HCT116 (cell line): ENCODE data around the gene RARB. TPM values are rescaled to one million over a fixed set of nuclear protein-coding genes. Genes with fewer than 3 reads are reported as not detected.

ENCODE experiments used
- ATAC-seq: fragments of 200-7000 bp; cut with Tn5 transposase; 2 replicates; pipeline ENCODE4 v1.9.1; 2020; ENCODE audit warnings: mild to moderate bottlenecking, moderate library complexity
- BruUV-seq: library from RNA; stranded (reverse); fragments of 400-500 nt; replicated peaks from 2 replicates; lab custom pipeline; 2021; lab: Mats Ljungman, UMichigan
- CTCF ChIA-PET: fragments of 300-600 bp; sonication (Branson Sonifier 250); formaldehyde crosslinking; loops from one replicate; lab custom pipeline; 2021; ENCODE audit warnings: antibody characterized with exemption; lab: Charles Lee
- POLR2A ChIA-PET: fragments of 300-600, 350-600 bp; sonication (Branson Sonifier 250); formaldehyde crosslinking; loops from one replicate; lab custom pipeline; 2021; ENCODE audit warnings: antibody characterized with exemption; lab: Charles Lee
- RAD21 ChIA-PET, 2 experiments: fragments of 300-600 bp; sonication (Branson Sonifier 250); formaldehyde crosslinking; loops; one replicate each; lab custom pipeline; 2023; ENCODE audit warnings: low total read pairs in 2 of 2; ENCODE audit not compliant: uncharacterized antibody in 2 of 2, unreplicated experiment in 2 of 2, low non-redundant PET in 1 of 2; lab: Charles Lee
- DNase-seq: peaks from one replicate; pipeline ENCODE4 v3.0.0-alpha.2; 2010; ENCODE audit warnings: low read depth, low spot score
- H2AFZ ChIP-seq: fragments of 200-600 bp; shearing (Covaris generic), sonication (generic); 2 replicates; pipeline ENCODE4 v1.6.1; 2017; ENCODE audit warnings: low read depth, mixed run types, mixed read lengths, antibody characterized with exemption, low read length; ENCODE audit not compliant: poor library complexity, severe bottlenecking
- H3K27ac ChIP-seq: 2 replicates; pipeline ENCODE4 v1.5.1; 2012; ENCODE audit warnings: low read depth, low read length
- H3K27me3 ChIP-seq: fragments of 200-600 bp; sonication (generic); 2 replicates; pipeline ENCODE4 v1.6.1; 2016; ENCODE audit warnings: mixed run types, low read length, mixed read lengths; ENCODE audit not compliant: insufficient read depth
- H3K36me3 ChIP-seq, 2 experiments: fragments of 200-500 bp in 1 of 2; fragments of 200-600 bp in 1 of 2; sonication (Bioruptor generic) in 1 of 2; sonication (generic) in 1 of 2; 2 replicates each; pipeline versions ENCODE4 v1.5.1 to v1.6.1; 2014 to 2016; ENCODE audit warnings: low read length in 2 of 2, inconsistent platforms in 1 of 2, mixed read lengths in 1 of 2, mixed run types in 1 of 2; ENCODE audit not compliant: insufficient read depth in 2 of 2, control insufficient read depth in 1 of 2
- H3K4me1 ChIP-seq, 2 experiments: fragments of 200-600 bp in 1 of 2; sonication (generic) in 1 of 2; 2 replicates each; pipeline versions ENCODE4 v1.5.1 to v1.6.1; 2012 to 2017; ENCODE audit warnings: low read length in 2 of 2, inconsistent platforms in 1 of 2, mild to moderate bottlenecking in 1 of 2, mixed read lengths in 1 of 2, mixed run types in 1 of 2, moderate library complexity in 1 of 2; ENCODE audit not compliant: insufficient read depth in 2 of 2, control insufficient read depth in 1 of 2
- H3K4me2 ChIP-seq: fragments of 200-600 bp; sonication (generic); 2 replicates; pipeline ENCODE4 v1.6.1; 2017; ENCODE audit warnings: mixed run types, low read length, mixed read lengths
- H3K4me3 ChIP-seq, 2 experiments: fragments of 200-600 bp in 1 of 2; sonication (generic) in 1 of 2; replicated peaks in 1 of 2; 2 replicates each; pipeline ENCODE4 v1.5.1; 2011 to 2016; ENCODE audit warnings: low read length in 2 of 2, control low read depth in 1 of 2, low read depth in 1 of 2, mild to moderate bottlenecking in 1 of 2, mixed read lengths in 1 of 2, mixed run types in 1 of 2
- H3K79me2 ChIP-seq: fragments of 200-600 bp; sonication (generic); 2 replicates; pipeline ENCODE4 v1.6.1; 2017; ENCODE audit warnings: mild to moderate bottlenecking, mixed run types, low read length, moderate library complexity, mixed read lengths; ENCODE audit not compliant: insufficient read depth
- H3K9ac ChIP-seq: fragments of 200-600 bp; sonication (generic); 2 replicates; pipeline ENCODE4 v1.6.1; 2016; ENCODE audit warnings: low read length, mixed read lengths
- H3K9me2 ChIP-seq: fragments of 200-600 bp; sonication (generic), shearing (Covaris generic); 2 replicates; pipeline ENCODE4 v1.6.1; 2017; ENCODE audit warnings: mixed run types, mild to moderate bottlenecking, moderate library complexity; ENCODE audit not compliant: insufficient read depth
- H3K9me3 ChIP-seq, 2 experiments: fragments of 200-500 bp in 1 of 2; fragments of 200-600 bp in 1 of 2; sonication (Bioruptor generic) in 1 of 2; sonication (generic) in 1 of 2; 2 replicates each; pipeline ENCODE4 v1.6.1; 2014 to 2017; ENCODE audit warnings: low read length in 2 of 2, mixed read lengths in 2 of 2, inconsistent platforms in 1 of 2, low read depth in 1 of 2, mild to moderate bottlenecking in 1 of 2, mixed run types in 1 of 2, moderate library complexity in 1 of 2; ENCODE audit not compliant: control insufficient read depth in 1 of 2, insufficient read depth in 1 of 2
- H4K20me1 ChIP-seq: fragments of 200-600 bp; sonication (generic), shearing (Covaris generic); 2 replicates; pipeline ENCODE4 v1.6.1; 2017; ENCODE audit warnings: mixed run types, mild to moderate bottlenecking, moderate library complexity; ENCODE audit not compliant: insufficient read depth
- ELF1 ChIP-seq: IDR thresholded peaks from 2 replicates; pipeline ENCODE4 v1.6.1; 2012; ENCODE audit warnings: low read depth, borderline replicate concordance
- JUND ChIP-seq: IDR thresholded peaks from 2 replicates; pipeline ENCODE4 v1.6.1; 2012
- SP1 ChIP-seq: IDR thresholded peaks from 2 replicates; pipeline ENCODE4 v1.6.1; 2012; ENCODE audit warnings: low read depth
- intact Hi-C: fragments of 100-400 bp; cut with micrococcal nuclease; formaldehyde crosslinking; loops from 2 replicates; pipeline ENCODE4 v1.10.0; 2022
- total RNA-seq: library from RNA; stranded (reverse); gene quantifications from one replicate; pipeline ENCODE4 v1.2.1, GENCODE V29; 2021; ENCODE audit not compliant: unreplicated experiment
- TF ChIP-seq, protein P1 (sequence below): IDR thresholded peaks from 2 replicates; pipeline ENCODE4 v1.6.1; 2012; ENCODE audit warnings: low read depth
- TF ChIP-seq, protein P2 (sequence below): IDR thresholded peaks from 2 replicates; pipeline ENCODE4 v1.6.1; 2011; ENCODE audit warnings: mild to moderate bottlenecking, low read length, moderate library complexity; ENCODE audit not compliant: insufficient replicate concordance; ENCODE audit errors: extremely low read depth

RARB gene
- total RNA-seq, 1 experiment from 2014 or later, result not detected

DNA sequence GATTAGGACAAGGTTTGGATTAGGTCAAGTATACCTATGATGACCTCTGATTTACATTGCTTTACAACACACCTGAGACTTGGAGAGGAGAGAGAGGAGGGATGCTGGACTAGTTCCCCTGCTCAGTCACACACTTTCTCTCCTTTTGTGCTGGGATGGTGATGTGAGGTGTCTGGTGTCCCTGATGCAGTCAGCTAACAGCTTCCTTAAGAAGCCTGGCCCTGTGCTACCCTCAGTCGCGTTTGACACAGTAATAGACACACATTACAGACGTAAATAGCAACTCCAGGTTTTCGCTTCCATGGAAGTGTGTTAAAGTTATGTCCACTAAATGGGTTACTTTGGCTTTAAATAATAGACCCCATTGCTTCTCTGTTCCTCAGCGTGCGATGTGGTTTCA lies 58.9 kb downstream of the RARB start:
- ATAC-seq, result no peak
- H3K4me3 ChIP-seq, result no peak overlapping the region
- RAD21 ChIA-PET, result no interaction called here
- no peaks in the 10 kb centered on the region for H3K9me3 ChIP-seq
- H3K36me3 ChIP-seq, result no peaks in the 10 kb centered on the region
- no peak overlapping the region for H3K27ac ChIP-seq
- no peak overlapping the region for H3K4me2 ChIP-seq
- CTCF ChIA-PET, result no interaction called here
- no TSS peak for BruUV-seq
- no peaks in the 10 kb centered on the region for H3K4me1 ChIP-seq
- TF ChIP-seq ELF1 (no peak), SP1 (no peak), JUND (no peak)
- TF ChIP-seq, protein P1, sequence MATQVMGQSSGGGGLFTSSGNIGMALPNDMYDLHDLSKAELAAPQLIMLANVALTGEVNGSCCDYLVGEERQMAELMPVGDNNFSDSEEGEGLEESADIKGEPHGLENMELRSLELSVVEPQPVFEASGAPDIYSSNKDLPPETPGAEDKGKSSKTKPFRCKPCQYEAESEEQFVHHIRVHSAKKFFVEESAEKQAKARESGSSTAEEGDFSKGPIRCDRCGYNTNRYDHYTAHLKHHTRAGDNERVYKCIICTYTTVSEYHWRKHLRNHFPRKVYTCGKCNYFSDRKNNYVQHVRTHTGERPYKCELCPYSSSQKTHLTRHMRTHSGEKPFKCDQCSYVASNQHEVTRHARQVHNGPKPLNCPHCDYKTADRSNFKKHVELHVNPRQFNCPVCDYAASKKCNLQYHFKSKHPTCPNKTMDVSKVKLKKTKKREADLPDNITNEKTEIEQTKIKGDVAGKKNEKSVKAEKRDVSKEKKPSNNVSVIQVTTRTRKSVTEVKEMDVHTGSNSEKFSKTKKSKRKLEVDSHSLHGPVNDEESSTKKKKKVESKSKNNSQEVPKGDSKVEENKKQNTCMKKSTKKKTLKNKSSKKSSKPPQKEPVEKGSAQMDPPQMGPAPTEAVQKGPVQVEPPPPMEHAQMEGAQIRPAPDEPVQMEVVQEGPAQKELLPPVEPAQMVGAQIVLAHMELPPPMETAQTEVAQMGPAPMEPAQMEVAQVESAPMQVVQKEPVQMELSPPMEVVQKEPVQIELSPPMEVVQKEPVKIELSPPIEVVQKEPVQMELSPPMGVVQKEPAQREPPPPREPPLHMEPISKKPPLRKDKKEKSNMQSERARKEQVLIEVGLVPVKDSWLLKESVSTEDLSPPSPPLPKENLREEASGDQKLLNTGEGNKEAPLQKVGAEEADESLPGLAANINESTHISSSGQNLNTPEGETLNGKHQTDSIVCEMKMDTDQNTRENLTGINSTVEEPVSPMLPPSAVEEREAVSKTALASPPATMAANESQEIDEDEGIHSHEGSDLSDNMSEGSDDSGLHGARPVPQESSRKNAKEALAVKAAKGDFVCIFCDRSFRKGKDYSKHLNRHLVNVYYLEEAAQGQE, result no peak
- TF ChIP-seq, protein P2, sequence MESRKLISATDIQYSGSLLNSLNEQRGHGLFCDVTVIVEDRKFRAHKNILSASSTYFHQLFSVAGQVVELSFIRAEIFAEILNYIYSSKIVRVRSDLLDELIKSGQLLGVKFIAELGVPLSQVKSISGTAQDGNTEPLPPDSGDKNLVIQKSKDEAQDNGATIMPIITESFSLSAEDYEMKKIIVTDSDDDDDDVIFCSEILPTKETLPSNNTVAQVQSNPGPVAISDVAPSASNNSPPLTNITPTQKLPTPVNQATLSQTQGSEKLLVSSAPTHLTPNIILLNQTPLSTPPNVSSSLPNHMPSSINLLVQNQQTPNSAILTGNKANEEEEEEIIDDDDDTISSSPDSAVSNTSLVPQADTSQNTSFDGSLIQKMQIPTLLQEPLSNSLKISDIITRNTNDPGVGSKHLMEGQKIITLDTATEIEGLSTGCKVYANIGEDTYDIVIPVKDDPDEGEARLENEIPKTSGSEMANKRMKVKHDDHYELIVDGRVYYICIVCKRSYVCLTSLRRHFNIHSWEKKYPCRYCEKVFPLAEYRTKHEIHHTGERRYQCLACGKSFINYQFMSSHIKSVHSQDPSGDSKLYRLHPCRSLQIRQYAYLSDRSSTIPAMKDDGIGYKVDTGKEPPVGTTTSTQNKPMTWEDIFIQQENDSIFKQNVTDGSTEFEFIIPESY, result no peak
- H3K27me3 ChIP-seq, result peaks cover 27% of the 10 kb centered on the region
- no peaks in the 10 kb centered on the region for H3K79me2 ChIP-seq
- H3K9me2 ChIP-seq, result no peaks in the 10 kb centered on the region
- no peak overlapping the region for H2AFZ ChIP-seq
- no peak for DNase-seq
- intact Hi-C loops, result no loop called here
- POLR2A ChIA-PET, result no interaction called here
- H3K9ac ChIP-seq, result no peak overlapping the region
- H4K20me1 ChIP-seq, result no peaks in the 10 kb centered on the region
